ENCODE data around the gene FGD5. TPM values are rescaled to one million over a fixed set of nuclear protein-coding genes. Genes with fewer than 3 reads are reported as not detected.
A peak's percentile ranks its signal among the peaks of the same experiment; 100 is the strongest.

Gene FGD5
- total and polyA plus RNA-seq, 2 experiments from 2014 or later: 0.59 to 1.1 TPM

DNA sequence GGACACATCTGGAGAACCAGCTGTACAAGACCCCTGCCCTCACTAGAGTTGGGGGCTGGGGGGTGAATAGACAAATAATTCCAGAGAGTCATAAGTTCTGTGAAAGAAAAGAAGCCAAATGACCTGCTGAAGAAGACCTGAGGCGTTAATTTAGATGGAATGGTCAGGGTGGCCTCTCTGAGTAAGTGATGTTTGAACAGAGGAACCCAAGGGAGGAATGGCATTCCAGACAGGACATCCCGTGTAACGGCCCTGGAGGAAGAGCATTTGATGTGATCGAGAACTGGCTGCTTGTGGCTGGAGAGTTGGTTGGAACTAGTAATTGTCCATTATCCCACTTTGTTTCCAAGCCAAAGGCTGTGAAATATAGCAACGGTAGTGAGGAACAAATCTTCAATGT, 130.4 kb downstream of the FGD5 start:
- no peak for DNase-seq (ENCODE audit: low read depth in 1 of 2, low spot score in 1 of 2)
- Histone ChIP-seq H3K27me3 (no peaks in the 10 kb centered on the region), H3K27ac (peak overlapping the region; percentile 80), H3K4me1 (ENCODE audit: low read depth) (peaks cover 16% of the 10 kb centered on the region), H3K9me3 (ENCODE audit: low read depth) (no peaks in the 10 kb centered on the region), H3K4me3 (peak overlapping the region; percentile 53), H3K36me3 (peaks cover 9% of the 10 kb centered on the region)
- TF ChIP-seq, protein P1, sequence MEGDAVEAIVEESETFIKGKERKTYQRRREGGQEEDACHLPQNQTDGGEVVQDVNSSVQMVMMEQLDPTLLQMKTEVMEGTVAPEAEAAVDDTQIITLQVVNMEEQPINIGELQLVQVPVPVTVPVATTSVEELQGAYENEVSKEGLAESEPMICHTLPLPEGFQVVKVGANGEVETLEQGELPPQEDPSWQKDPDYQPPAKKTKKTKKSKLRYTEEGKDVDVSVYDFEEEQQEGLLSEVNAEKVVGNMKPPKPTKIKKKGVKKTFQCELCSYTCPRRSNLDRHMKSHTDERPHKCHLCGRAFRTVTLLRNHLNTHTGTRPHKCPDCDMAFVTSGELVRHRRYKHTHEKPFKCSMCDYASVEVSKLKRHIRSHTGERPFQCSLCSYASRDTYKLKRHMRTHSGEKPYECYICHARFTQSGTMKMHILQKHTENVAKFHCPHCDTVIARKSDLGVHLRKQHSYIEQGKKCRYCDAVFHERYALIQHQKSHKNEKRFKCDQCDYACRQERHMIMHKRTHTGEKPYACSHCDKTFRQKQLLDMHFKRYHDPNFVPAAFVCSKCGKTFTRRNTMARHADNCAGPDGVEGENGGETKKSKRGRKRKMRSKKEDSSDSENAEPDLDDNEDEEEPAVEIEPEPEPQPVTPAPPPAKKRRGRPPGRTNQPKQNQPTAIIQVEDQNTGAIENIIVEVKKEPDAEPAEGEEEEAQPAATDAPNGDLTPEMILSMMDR (IDR thresholded peaks at IDR 0.05; ENCODE audit: low read depth, low read length): no peak

DNA sequence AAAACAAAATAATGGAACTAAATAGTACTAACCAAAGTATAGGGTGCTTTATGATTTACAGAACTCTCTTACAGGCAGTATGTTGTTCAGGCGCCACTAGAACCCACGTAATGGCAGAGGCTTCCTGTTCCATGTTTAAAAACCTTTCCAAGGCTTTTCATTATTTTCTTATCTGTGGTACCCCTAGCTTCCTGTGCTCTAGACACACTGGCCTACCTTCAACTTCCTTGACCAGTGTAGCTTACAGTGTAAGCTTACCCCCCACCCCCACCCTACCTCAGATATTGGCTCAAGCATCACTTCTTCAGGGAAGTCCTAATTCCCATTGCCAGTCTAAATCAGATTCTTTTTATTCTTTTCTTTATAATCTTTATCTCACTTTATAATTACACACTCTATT, 131.5 kb downstream of the FGD5 start:
- H3K4me1 ChIP-seq (ENCODE audit: low read depth): peaks cover 16% of the 10 kb centered on the region
- peaks cover 3% of the 10 kb centered on the region for H3K36me3 ChIP-seq
- TF ChIP-seq, protein P1 (IDR thresholded peaks at IDR 0.05; ENCODE audit: low read depth, low read length): no peak
- no peaks in the 10 kb centered on the region for H3K27me3 ChIP-seq
- DNase-seq (ENCODE audit: low read depth in 1 of 2, low spot score in 1 of 2): no peak
- no peak overlapping the region for H3K4me3 ChIP-seq
- H3K9me3 ChIP-seq (ENCODE audit: low read depth): no peaks in the 10 kb centered on the region
- H3K27ac ChIP-seq: no peak overlapping the region

DNA sequence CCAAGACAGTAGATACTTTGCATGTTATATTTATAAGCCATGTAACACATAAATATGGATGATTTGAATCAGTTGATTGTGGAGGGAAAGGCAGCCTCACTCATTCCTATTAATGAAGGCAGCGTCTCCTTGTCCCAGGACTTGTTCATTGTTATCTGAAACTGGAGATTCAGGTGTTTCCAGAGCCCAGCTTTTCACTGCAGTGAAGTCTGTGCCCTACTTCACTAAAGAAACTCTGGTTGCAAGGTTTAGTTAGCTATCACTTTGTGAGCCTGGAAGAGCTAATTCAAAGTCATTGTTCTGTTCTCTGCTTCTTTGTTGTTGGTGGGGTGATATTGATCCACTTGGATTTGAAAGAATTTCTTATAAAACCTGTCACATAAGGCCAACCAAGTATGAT, 138.4 kb downstream of the FGD5 start:
- Histone ChIP-seq H3K9me3 (ENCODE audit: low read depth) (no peaks in the 10 kb centered on the region), H3K4me1 (ENCODE audit: low read depth) (no peaks in the 10 kb centered on the region), H3K4me3 (no peak overlapping the region), H3K27ac (no peak overlapping the region), H3K27me3 (no peaks in the 10 kb centered on the region), H3K36me3 (peaks cover 10% of the 10 kb centered on the region)
- TF ChIP-seq, protein P1 (IDR thresholded peaks at IDR 0.05; ENCODE audit: low read depth, low read length): no peak
- DNase-seq (ENCODE audit: low read depth in 1 of 2, low spot score in 1 of 2): no peak

DNA sequence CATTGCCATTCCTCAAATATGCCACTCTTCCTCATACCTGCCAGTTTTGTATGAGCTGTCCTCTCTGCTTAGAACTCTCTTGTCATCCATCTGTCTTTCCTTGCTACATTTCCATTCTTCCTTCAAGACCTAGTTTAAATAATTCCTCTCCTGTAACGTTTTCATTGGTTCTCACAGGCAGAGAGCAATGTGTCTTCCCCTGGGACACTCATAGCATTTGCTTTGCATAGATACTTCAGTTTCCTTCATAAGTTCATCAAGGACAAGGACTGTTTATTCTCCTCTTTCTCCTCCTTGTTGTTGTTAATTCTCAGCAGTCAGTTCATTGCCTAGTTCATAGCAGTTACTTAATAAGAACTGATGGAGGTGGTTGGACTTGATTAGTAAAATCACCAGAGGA, 139.2 kb downstream of the FGD5 start:
- no peaks in the 10 kb centered on the region for H3K9me3 ChIP-seq (ENCODE audit: low read depth)
- no peaks in the 10 kb centered on the region for H3K4me1 ChIP-seq (ENCODE audit: low read depth)

DNA sequence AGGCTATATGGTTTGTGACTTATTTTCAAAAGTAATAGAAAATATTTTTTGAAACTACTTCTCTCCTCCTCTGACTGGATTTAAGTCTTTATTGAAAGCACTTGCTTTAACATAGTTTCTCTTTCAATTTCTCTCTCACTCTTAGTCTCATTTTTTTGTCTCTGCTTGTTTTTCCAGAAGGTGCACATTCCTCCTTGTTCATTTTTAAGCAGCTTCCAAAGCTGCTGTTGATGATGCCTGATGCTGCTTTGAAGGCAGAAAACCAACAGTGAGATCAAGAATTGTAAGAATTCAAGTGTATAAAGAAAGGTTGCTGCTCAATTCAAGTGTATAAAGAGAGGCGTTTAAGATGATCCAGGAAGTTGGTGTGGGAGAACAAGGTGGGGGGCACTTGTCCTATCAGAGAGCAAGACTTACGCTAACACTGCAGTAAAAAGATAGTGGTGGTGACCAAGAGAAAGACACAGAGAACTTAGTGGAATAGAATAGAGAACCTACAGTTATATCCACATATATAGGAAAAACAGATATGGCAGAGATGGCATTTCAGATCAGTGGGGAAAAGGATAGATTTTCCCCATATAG, 140.7 kb downstream of the FGD5 start:
- Histone ChIP-seq H3K4me1 (ENCODE audit: low read depth) (no peaks in the 10 kb centered on the region), H3K4me3 (no peak overlapping the region), H3K27me3 (no peaks in the 10 kb centered on the region), H3K27ac (no peak overlapping the region), H3K9me3 (ENCODE audit: low read depth) (no peaks in the 10 kb centered on the region), H3K36me3 (peaks cover 10% of the 10 kb centered on the region)
- DNase-seq (ENCODE audit: low read depth in 1 of 2, low spot score in 1 of 2): no peak
- TF ChIP-seq, protein P1 (IDR thresholded peaks at IDR 0.05; ENCODE audit: low read depth, low read length): no peak

More for the DNA sequence above, 139.2 kb downstream of the FGD5 start:
- no peak overlapping the region for H3K27ac ChIP-seq
- peaks cover 10% of the 10 kb centered on the region for H3K36me3 ChIP-seq
- no peaks in the 10 kb centered on the region for H3K27me3 ChIP-seq
- DNase-seq (ENCODE audit: low read depth in 1 of 2, low spot score in 1 of 2): no peak
- H3K4me3 ChIP-seq: no peak overlapping the region
- TF ChIP-seq, protein P1 (IDR thresholded peaks at IDR 0.05; ENCODE audit: low read depth, low read length): no peak
